Hair follicle dermal papilla cell (primary cell): ENCODE measurements around the gene RHBG. TPM values are rescaled to one million over a fixed set of nuclear protein-coding genes. Genes with fewer than 3 reads are reported as not detected.

Experiments used
- small RNA-seq: library from RNA; depleted of rRNA; stranded (forward); fragments of <200 nt; gene quantifications from one replicate; pipeline ENCODE3, GENCODE V24; 2012
- total RNA-seq: library from RNA; depleted of rRNA; stranded (reverse); fragments of >200 nt; gene quantifications from 2 replicates; pipeline ENCODE4 v1.2.3, GENCODE V29; 2012

Gene RHBG, protein sequence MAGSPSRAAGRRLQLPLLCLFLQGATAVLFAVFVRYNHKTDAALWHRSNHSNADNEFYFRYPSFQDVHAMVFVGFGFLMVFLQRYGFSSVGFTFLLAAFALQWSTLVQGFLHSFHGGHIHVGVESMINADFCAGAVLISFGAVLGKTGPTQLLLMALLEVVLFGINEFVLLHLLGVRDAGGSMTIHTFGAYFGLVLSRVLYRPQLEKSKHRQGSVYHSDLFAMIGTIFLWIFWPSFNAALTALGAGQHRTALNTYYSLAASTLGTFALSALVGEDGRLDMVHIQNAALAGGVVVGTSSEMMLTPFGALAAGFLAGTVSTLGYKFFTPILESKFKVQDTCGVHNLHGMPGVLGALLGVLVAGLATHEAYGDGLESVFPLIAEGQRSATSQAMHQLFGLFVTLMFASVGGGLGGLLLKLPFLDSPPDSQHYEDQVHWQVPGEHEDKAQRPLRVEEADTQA
- total RNA-seq = not detected in 2 replicates

GRCh38 chr1:156368889-156369684 is at the start of gene RHBG:
TSS of gene RHBG (plus strand) at chr1:156369211. CDS start at chr1:156369250, 39 bp downstream.

DNA sequence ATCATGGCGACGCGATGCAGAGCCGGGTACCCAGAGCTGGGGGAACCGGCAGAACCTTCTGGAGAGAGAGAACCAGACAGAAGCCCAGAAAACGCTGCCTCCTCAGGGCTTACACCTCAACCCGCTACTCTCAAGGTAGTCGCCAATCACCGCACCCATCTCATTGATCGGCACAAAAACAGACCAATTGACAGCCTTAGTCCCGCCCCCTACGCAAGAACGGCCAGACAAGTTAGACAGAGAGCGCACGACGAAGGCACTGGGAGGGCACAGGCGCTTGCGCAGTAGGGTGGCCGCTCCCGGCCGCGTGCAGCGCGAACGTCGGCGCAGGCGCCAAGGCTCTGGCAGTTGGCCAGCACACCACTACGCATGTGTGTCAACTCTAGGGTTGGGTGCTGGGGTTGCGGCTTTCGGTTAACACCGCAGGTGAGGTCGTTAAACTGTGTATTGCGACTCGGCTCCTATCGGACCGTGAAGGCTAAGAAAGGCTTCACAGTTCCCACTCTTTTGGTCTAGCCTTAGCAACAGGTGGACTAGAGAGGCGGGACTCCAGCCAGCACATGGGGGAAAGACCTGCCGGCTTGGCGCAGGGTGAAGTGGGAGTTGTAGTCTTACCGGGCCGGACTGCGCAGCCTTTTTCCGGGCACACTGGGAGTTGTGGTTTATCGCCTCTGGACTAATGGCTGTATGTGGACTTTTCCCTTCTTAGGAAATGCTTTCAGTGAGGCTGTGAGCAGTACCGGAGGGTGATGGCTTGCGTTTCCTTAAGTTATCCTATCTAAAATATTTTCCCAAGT is 30.6 kb upstream of the RHBG start, which contains the start of the genes CCT3 and TSACC:
Gene CCT3 (minus strand): TSS at position 113 of the 797 bp plus-strand sequence. CDS start 108 bp downstream, at position 5.
Gene TSACC (plus strand): TSS at position 347 of the 797 bp plus-strand sequence. CDS start 1,232 bp downstream, outside the sequence.

Small RNA genes lying within 50 kb of the gene (small RNA-seq; reads per million reads assigned to genes)
- gene MIR9-1 = not detected

Other genes with a start within 250 kb of the RHBG start
- 0.97 and 3.2 TPM in 2 replicates for gene SEMA4A, start 215.6 kb upstream of the RHBG start, total RNA-seq
- gene SLC25A44, start 175.1 kb upstream of the RHBG start, total RNA-seq = 15.9 and 22.9 TPM in 2 replicates
- 27.0 and 27.7 TPM in 2 replicates for gene PMF1, start 156.2 kb upstream of the RHBG start, total RNA-seq
- gene BGLAP, start 127.0 kb upstream of the RHBG start, total RNA-seq = 0.16 TPM in 1 of 2 replicates, not detected in the other
- gene PAQR6, start 121.2 kb upstream of the RHBG start, total RNA-seq = 0.49 and 0.65 TPM in 2 replicates
- 60.4 and 72.7 TPM in 2 replicates for gene SMG5, start 86.4 kb upstream of the RHBG start, total RNA-seq
- 0.61 and 0.81 TPM in 2 replicates for gene TMEM79, start 84.9 kb upstream of the RHBG start, total RNA-seq
- 81.5 and 85.2 TPM in 2 replicates for gene GLMP, start 73.5 kb upstream of the RHBG start, total RNA-seq
- gene VHLL, start 69.9 kb upstream of the RHBG start, total RNA-seq = not detected in 2 replicates
- 191 and 238 TPM in 2 replicates for gene CCT3, start 30.9 kb upstream of the RHBG start, total RNA-seq
- gene TSACC, start 30.7 kb upstream of the RHBG start, total RNA-seq = 0.36 TPM in 1 of 2 replicates, not detected in the other
- gene MEF2D, start 131.6 kb downstream of the RHBG start, total RNA-seq = 25.6 and 26.4 TPM in 2 replicates
- gene IQGAP3, start 203.4 kb downstream of the RHBG start, total RNA-seq = 6.5 and 7.7 TPM in 2 replicates
- not detected in 2 replicates for gene TTC24, start 210.5 kb downstream of the RHBG start, total RNA-seq
- 47.1 and 55.3 TPM in 2 replicates for gene NAXE, start 222.6 kb downstream of the RHBG start, total RNA-seq
- gene GPATCH4, start 232.3 kb downstream of the RHBG start, total RNA-seq = 13.0 and 13.8 TPM in 2 replicates